Umbilical cord (tissue), 2 donors: ENCODE data around the gene DGKB. TPM values are rescaled to one million over a fixed set of nuclear protein-coding genes. Genes with fewer than 3 reads are reported as not detected.
"Not testable (repeated sequence)": the region's sequence is repeated elsewhere in the genome, so short reads cannot be mapped to it uniquely, and the experiment has no call there.

Experiments
- DNase-seq: peaks from one replicate; pipeline ENCODE4 v3.0.0-alpha.2; 2015; ENCODE audit warnings: low spot score
- total RNA-seq: library from RNA; depleted of rRNA; stranded (reverse); fragments of >200 nt; gene quantifications from one replicate; pipeline ENCODE4 v1.2.3, GENCODE V29; 2014; ENCODE audit warnings: low replicate concordance; ENCODE audit not compliant: insufficient read depth

Gene DGKB
- total RNA-seq, 1 donor from 2014 or later = 15.4 TPM

- DNase-seq = no peak
These were observed 599.0 kb downstream of the DGKB start for GRCh38 chr7:14303536-14303935.

GRCh38 chr7:14294637-14295036 lies 607.9 kb downstream of the DGKB start:
- no peak for DNase-seq

GRCh38 chr7:14293434-14293833 lies 609.1 kb downstream of the DGKB start:
- no peak for DNase-seq

GRCh38 chr7:14292737-14293136 lies 609.8 kb downstream of the DGKB start:
- DNase-seq = no peak

GRCh38 chr7:14289957-14290356 lies 612.6 kb downstream of the DGKB start:
- peak; percentile 83 for DNase-seq

- peak; percentile 11 for DNase-seq
These were observed 613.9 kb downstream of the DGKB start for GRCh38 chr7:14288701-14289100.

GRCh38 chr7:14287398-14287797 lies 615.2 kb downstream of the DGKB start:
- DNase-seq = no peak

- no peak for DNase-seq
These were observed 616.5 kb downstream of the DGKB start for GRCh38 chr7:14286036-14286435.

- DNase-seq = not testable (repeated sequence)
These were observed 623.3 kb downstream of the DGKB start for GRCh38 chr7:14279065-14279871.

- DNase-seq = no peak
These were observed 627.2 kb downstream of the DGKB start for GRCh38 chr7:14275356-14275755.

- no peak for DNase-seq
These were observed 631.1 kb downstream of the DGKB start for GRCh38 chr7:14271441-14271840.

GRCh38 chr7:14270099-14270498 lies 632.5 kb downstream of the DGKB start:
- no peak for DNase-seq

- no peak for DNase-seq
These were observed 642.5 kb downstream of the DGKB start for GRCh38 chr7:14260011-14260410.

- no peak for DNase-seq
These were observed 643.7 kb downstream of the DGKB start for GRCh38 chr7:14258861-14259260.

- DNase-seq = no peak
These were observed 644.1 kb downstream of the DGKB start for GRCh38 chr7:14258441-14258840.

GRCh38 chr7:14252458-14252857 lies 650.1 kb downstream of the DGKB start:
- no peak for DNase-seq

GRCh38 chr7:14242175-14242574 lies 660.4 kb downstream of the DGKB start:
- DNase-seq = no peak

- peak; percentile 29 for DNase-seq
These were observed 665.7 kb downstream of the DGKB start for GRCh38 chr7:14236834-14237233.

- DNase-seq = no peak
These were observed 667.5 kb downstream of the DGKB start for GRCh38 chr7:14235056-14235455.

- DNase-seq = no peak
These were observed 668.6 kb downstream of the DGKB start for GRCh38 chr7:14233868-14234369.

- DNase-seq = no peak
These were observed 669.3 kb downstream of the DGKB start for GRCh38 chr7:14233076-14233867.

GRCh38 chr7:14229047-14229446 lies 673.5 kb downstream of the DGKB start:
- no peak for DNase-seq

- DNase-seq = no peak
These were observed 674.2 kb downstream of the DGKB start for GRCh38 chr7:14228341-14228740.
